HEK293 (cell line): ENCODE results near the gene JPH4.

ENCODE experiments used
- CTCF ChIA-PET: fragments of 350-600 bp; formaldehyde crosslinking; extraction: SDS; loops from one replicate; lab custom pipeline; 2021; ENCODE audit warnings: antibody characterized with exemption; lab: Yijun Ruan, JAX
- POLR2A ChIA-PET: fragments of 300-600 bp; formaldehyde crosslinking; extraction: SDS; loops from one replicate; lab custom pipeline; 2020; ENCODE audit warnings: antibody characterized with exemption, inconsistent platforms; lab: Yijun Ruan, JAX
- H3K27ac ChIP-seq: fragments of 200-500 bp; sonication (Bioruptor generic); 2 replicates; pipeline ENCODE4 v1.5.1; 2014; ENCODE audit warnings: low read depth, low read length, control low read depth, inconsistent platforms; ENCODE audit errors: extremely low read depth
- H3K36me3 ChIP-seq, 2 experiments: fragments of 200-500 bp in 1 of 2; sonication (Bioruptor generic) in 1 of 2; 1 replicate in 1 of 2; 2 replicates in 1 of 2; pipeline ENCODE4 v1.5.1; 2014 to 2017; ENCODE audit warnings: inconsistent platforms in 2 of 2, low read length in 2 of 2; ENCODE audit not compliant: control insufficient read depth in 2 of 2, insufficient read depth in 1 of 2
- H3K4me1 ChIP-seq: fragments of 200-500 bp; sonication (Bioruptor generic); 2 replicates; pipeline ENCODE4 v1.5.1; 2014; ENCODE audit warnings: mild to moderate bottlenecking, low read length, inconsistent platforms; ENCODE audit not compliant: control insufficient read depth, insufficient read depth
- H3K4me3 ChIP-seq: 2 replicates; pipeline ENCODE4 v1.5.1; 2011; ENCODE audit warnings: low read depth, mild to moderate bottlenecking, control low read depth, low read length, moderate library complexity
- H3K9me3 ChIP-seq: fragments of 200-500 bp; sonication (Bioruptor generic); 2 replicates; pipeline ENCODE4 v1.5.1; 2014; ENCODE audit warnings: low read depth, low read length, inconsistent platforms; ENCODE audit not compliant: control insufficient read depth, insufficient read depth
- GLI2 ChIP-seq: fragments of 450-650 bp; formaldehyde crosslinking; IDR thresholded peaks from 2 replicates; pipeline ENCODE4; 2017; ENCODE audit warnings: missing biosample characterization, missing genetic modification characterization, low read depth, borderline replicate concordance
- GLIS1 ChIP-seq: fragments of 450-650 bp; formaldehyde crosslinking; IDR thresholded peaks from 2 replicates; pipeline ENCODE4 v1.5.1; 2016; ENCODE audit warnings: missing biosample characterization, missing genetic modification characterization
- PRDM10 ChIP-seq: fragments of 450-650 bp; formaldehyde crosslinking; IDR thresholded peaks from 2 replicates; pipeline ENCODE4 v1.5.1; 2016; ENCODE audit warnings: missing biosample characterization, missing genetic modification characterization
- REPIN1 ChIP-seq: fragments of 450-650 bp; formaldehyde crosslinking; IDR thresholded peaks from 2 replicates; pipeline ENCODE4 v1.5.1; 2017; ENCODE audit warnings: missing biosample characterization, missing genetic modification characterization, low read depth
- SP3 ChIP-seq: fragments of 450-650 bp; formaldehyde crosslinking; IDR thresholded peaks from 2 replicates; pipeline ENCODE4 v1.5.1; 2016; ENCODE audit warnings: missing biosample characterization, missing genetic modification characterization
- TCF7L2 ChIP-seq: IDR thresholded peaks from 2 replicates; pipeline ENCODE4 v1.6.1; 2011; ENCODE audit warnings: low read depth, mild to moderate bottlenecking, inconsistent platforms, low read length, moderate library complexity, borderline replicate concordance
- ZBTB17 ChIP-seq: fragments of 450-650 bp; formaldehyde crosslinking; IDR thresholded peaks from 2 replicates; pipeline ENCODE4 v1.5.1; 2016; ENCODE audit warnings: missing biosample characterization, missing genetic modification characterization
- ZBTB26 ChIP-seq: fragments of 450-650 bp; formaldehyde crosslinking; optimal IDR thresholded peaks from 2 replicates; pipeline ENCODE3; 2016; ENCODE audit warnings: missing biosample characterization, mild to moderate bottlenecking, missing genetic modification characterization
- ZFHX2 ChIP-seq: fragments of 450-650 bp; formaldehyde crosslinking; conservative IDR thresholded peaks from 2 replicates; pipeline ENCODE4 v1.5.1; 2016; ENCODE audit warnings: missing biosample characterization, missing genetic modification characterization
- ZNF121 ChIP-seq: fragments of 450-650 bp; formaldehyde crosslinking; IDR thresholded peaks from 2 replicates; pipeline ENCODE4 v1.5.1; 2016; ENCODE audit warnings: missing biosample characterization, missing genetic modification characterization
- ZNF140 ChIP-seq: fragments of 450-650 bp; formaldehyde crosslinking; IDR thresholded peaks from 2 replicates; pipeline ENCODE4 v1.5.1; 2016; ENCODE audit warnings: missing biosample characterization, missing genetic modification characterization
- ZNF341 ChIP-seq: fragments of 450-650 bp; formaldehyde crosslinking; IDR thresholded peaks from 2 replicates; pipeline ENCODE4; 2016; ENCODE audit warnings: low read depth, missing biosample characterization, missing genetic modification characterization
- ZNF394 ChIP-seq: fragments of 450-650 bp; formaldehyde crosslinking; IDR thresholded peaks from 2 replicates; pipeline ENCODE4 v1.5.1; 2016; ENCODE audit warnings: missing biosample characterization, missing genetic modification characterization, mild to moderate bottlenecking, moderate library complexity, borderline replicate concordance
- ZNF513 ChIP-seq: fragments of 450-650 bp; IDR thresholded peaks from 2 replicates; pipeline ENCODE4 v1.5.1; 2018; ENCODE audit warnings: missing biosample characterization, missing genetic modification characterization
- ZNF555 ChIP-seq: fragments of 450-650 bp; formaldehyde crosslinking; conservative IDR thresholded peaks from 2 replicates; pipeline ENCODE4 v1.5.1; 2017; ENCODE audit warnings: missing biosample characterization, mild to moderate bottlenecking, missing genetic modification characterization, inconsistent platforms
- ZNF560 ChIP-seq: fragments of 450-650 bp; formaldehyde crosslinking; IDR thresholded peaks from 2 replicates; pipeline ENCODE4 v1.5.1; 2017; ENCODE audit warnings: missing biosample characterization, missing genetic modification characterization, borderline replicate concordance
- ZNF571 ChIP-seq: fragments of 450-650 bp; formaldehyde crosslinking; IDR thresholded peaks from 2 replicates; pipeline ENCODE4 v1.5.0; 2017; ENCODE audit warnings: missing biosample characterization, missing genetic modification characterization
- ZNF600 ChIP-seq: fragments of 450-650 bp; formaldehyde crosslinking; IDR thresholded peaks from 2 replicates; pipeline ENCODE4 v1.5.1; 2016; ENCODE audit warnings: missing biosample characterization, missing genetic modification characterization
- ZNF610 ChIP-seq: fragments of 450-650 bp; formaldehyde crosslinking; IDR thresholded peaks from 2 replicates; pipeline ENCODE4 v1.5.1; 2016; ENCODE audit warnings: missing biosample characterization, missing genetic modification characterization, borderline replicate concordance
- ZNF624 ChIP-seq: fragments of 450-650 bp; formaldehyde crosslinking; IDR thresholded peaks from 2 replicates; pipeline ENCODE4 v1.5.1; 2017; ENCODE audit warnings: missing biosample characterization, missing genetic modification characterization
- ZNF629 ChIP-seq: fragments of 450-650 bp; formaldehyde crosslinking; IDR thresholded peaks from 2 replicates; pipeline ENCODE4 v1.5.1; 2017; ENCODE audit warnings: missing biosample characterization, missing genetic modification characterization
- ZNF768 ChIP-seq: fragments of 450-650 bp; formaldehyde crosslinking; IDR thresholded peaks from 2 replicates; pipeline ENCODE4 v1.5.1; 2018; ENCODE audit warnings: missing biosample characterization, mild to moderate bottlenecking, missing genetic modification characterization
- TF ChIP-seq, protein P1 (sequence below): fragments of 450-650 bp; formaldehyde crosslinking; IDR thresholded peaks from 2 replicates; pipeline ENCODE4 v1.5.1; 2016; ENCODE audit warnings: missing biosample characterization, missing genetic modification characterization
- TF ChIP-seq, protein P2 (sequence below): fragments of 450-650 bp; formaldehyde crosslinking; IDR thresholded peaks from 2 replicates; pipeline ENCODE4 v1.5.1; 2016; ENCODE audit warnings: missing biosample characterization, missing genetic modification characterization

JPH4 gene

GRCh38 chr14:23612802-23613201 lies 34.2 kb upstream of the JPH4 start:
- TF ChIP-seq ZNF394 (tag by site-specific recombination) (no peak), TCF7L2 (no peak), GLI2 (tag by site-specific recombination) (no peak), ZNF629 (no peak), ZNF121 (tag by site-specific recombination) (no peak), ZNF560 (tag by site-specific recombination) (no peak), ZFHX2 (no peak)
- no peaks in the 10 kb centered on the region for H3K36me3 ChIP-seq
- POLR2A ChIA-PET, result no interaction called here
- no peak overlapping the region for H3K27ac ChIP-seq
- H3K4me3 ChIP-seq, result no peak overlapping the region
- CTCF ChIA-PET, result interaction anchor here (0.7 to 3.4 kb wide), 3 partner anchors 20 to 132 kb away, joined by 3 to 21 read pairs (median 3); no protein-coding TSS in a partner anchor
- no peaks in the 10 kb centered on the region for H3K4me1 ChIP-seq
- H3K9me3 ChIP-seq, result no peaks in the 10 kb centered on the region

DNA sequence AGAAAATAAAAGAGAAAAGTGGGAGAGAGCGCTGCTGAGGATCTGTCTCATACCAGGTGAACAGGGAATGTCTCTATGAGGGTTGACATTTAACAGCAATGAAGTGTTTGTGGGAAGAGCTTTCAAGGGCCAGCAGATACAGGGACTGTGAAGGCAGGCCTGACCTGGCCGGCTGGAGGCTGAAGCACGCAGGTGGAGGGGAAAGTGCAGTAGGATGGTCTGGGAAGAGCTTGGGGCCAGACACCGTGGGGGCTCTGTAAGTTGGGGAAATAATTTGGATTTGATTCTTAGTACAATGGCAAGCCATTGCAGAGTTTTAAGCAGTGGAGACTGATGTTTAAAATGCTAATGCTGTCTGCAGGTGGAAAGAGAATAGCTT lies 33.8 kb upstream of the JPH4 start:
- no peaks in the 10 kb centered on the region for H3K9me3 ChIP-seq
- no peak overlapping the region for H3K27ac ChIP-seq
- POLR2A ChIA-PET, result no interaction called here
- CTCF ChIA-PET, result interaction anchor here (0.7 to 3.4 kb wide), 3 partner anchors 20 to 132 kb away, joined by 3 to 21 read pairs (median 3); no protein-coding TSS in a partner anchor
- H3K36me3 ChIP-seq, result no peaks in the 10 kb centered on the region
- no peak overlapping the region for H3K4me3 ChIP-seq
- no peaks in the 10 kb centered on the region for H3K4me1 ChIP-seq
- TF ChIP-seq SP3, result no peak
- TF ChIP-seq, protein P1, sequence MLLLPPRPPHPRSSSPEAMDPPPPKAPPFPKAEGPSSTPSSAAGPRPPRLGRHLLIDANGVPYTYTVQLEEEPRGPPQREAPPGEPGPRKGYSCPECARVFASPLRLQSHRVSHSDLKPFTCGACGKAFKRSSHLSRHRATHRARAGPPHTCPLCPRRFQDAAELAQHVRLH (tag by site-specific recombination), result no peak
- TF ChIP-seq REPIN1 (tag by site-specific recombination), result no peak
- no peak for TF ChIP-seq ZNF768 (tag by site-specific recombination)
- TF ChIP-seq ZBTB17, result no peak
- no peak for TF ChIP-seq GLIS1 (tag by site-specific recombination)
- no peak for TF ChIP-seq ZNF600
- TF ChIP-seq ZNF140, result no peak
- no peak for TF ChIP-seq TCF7L2
- no peak for TF ChIP-seq ZNF513 (tag by site-specific recombination)
- TF ChIP-seq PRDM10 (tag by site-specific recombination), result no peak
- no peak for TF ChIP-seq ZBTB26 (tag by site-specific recombination)
- TF ChIP-seq ZNF624 (tag by site-specific recombination), result no peak
- TF ChIP-seq ZNF571, result no peak
- no peak for TF ChIP-seq ZNF610 (tag by site-specific recombination)
- TF ChIP-seq ZNF341 (tag by site-specific recombination), result no peak
- no peak for TF ChIP-seq ZNF555 (tag by site-specific recombination)
- TF ChIP-seq ZNF629, result no peak
- TF ChIP-seq, protein P2, sequence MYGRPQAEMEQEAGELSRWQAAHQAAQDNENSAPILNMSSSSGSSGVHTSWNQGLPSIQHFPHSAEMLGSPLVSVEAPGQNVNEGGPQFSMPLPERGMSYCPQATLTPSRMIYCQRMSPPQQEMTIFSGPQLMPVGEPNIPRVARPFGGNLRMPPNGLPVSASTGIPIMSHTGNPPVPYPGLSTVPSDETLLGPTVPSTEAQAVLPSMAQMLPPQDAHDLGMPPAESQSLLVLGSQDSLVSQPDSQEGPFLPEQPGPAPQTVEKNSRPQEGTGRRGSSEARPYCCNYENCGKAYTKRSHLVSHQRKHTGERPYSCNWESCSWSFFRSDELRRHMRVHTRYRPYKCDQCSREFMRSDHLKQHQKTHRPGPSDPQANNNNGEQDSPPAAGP (tag by site-specific recombination), result no peak
